ENCODE results near the gene MINDY4.

The MINDY4 gene

GRCh38 chr7:30874656-30875302 lies 103.6 kb downstream of the MINDY4 start:
- Histone ChIP-seq H3K9ac (ENCODE audit: low read length) (no peak overlapping the region), H2AFZ (ENCODE audit: insufficient read depth, low read length, poor library complexity) (no peak overlapping the region), H3K4me2 (ENCODE audit: low read length) (no peak overlapping the region), H4K8ac (ENCODE audit: low read depth, low read length) (no peak overlapping the region), H2AK5ac (ENCODE audit: low read length) (no peak overlapping the region), H3K4me1 (ENCODE audit: control insufficient read depth in 1 of 2, insufficient read depth in 2 of 2, low read length in 2 of 2) (peaks cover 16 to 19% of the 10 kb centered on the region in 2 experiments), H3K79me1 (ENCODE audit: low read length) (no peaks in the 10 kb centered on the region), H3K18ac (ENCODE audit: low read length) (no peak overlapping the region), H3K36me3 (ENCODE audit: control insufficient read depth in 1 of 2, insufficient read depth in 2 of 2, low read length in 2 of 2) (peaks cover 2 to 5% of the 10 kb centered on the region in 2 experiments), H3K79me2 (ENCODE audit: control insufficient read depth, insufficient read depth, low read length, poor library complexity) (no peaks in the 10 kb centered on the region), H3K4me3 (ENCODE audit: low read depth, low read length) (no peak overlapping the region), H4K12ac (ENCODE audit: low read depth, low read length) (no peak overlapping the region), H3K27ac (ENCODE audit: low read depth, low read length) (no peak overlapping the region), H4K91ac (ENCODE audit: low read depth, low read length) (no peak overlapping the region), H2BK120ac (ENCODE audit: insufficient read depth, low read length, poor library complexity) (no peak overlapping the region), H3K9me3 (ENCODE audit: insufficient read depth, low read depth, low read length) (peaks cover 2% of the 10 kb centered on the region), H3K23ac (ENCODE audit: low read length) (no peak overlapping the region), H3K27me3 (ENCODE audit: insufficient read depth, low read length) (no peaks in the 10 kb centered on the region), H3K14ac (ENCODE audit: low read length) (no peak overlapping the region), H2BK12ac (ENCODE audit: low read length) (no peak overlapping the region), H2BK5ac (ENCODE audit: low read depth, low read length, poor library complexity) (no peak overlapping the region), H3K4ac (ENCODE audit: low read depth, low read length) (no peak overlapping the region)
- DNase-seq, result no peak
- WGBS (ENCODE audit: extremely low coverage, insufficient coverage, insufficient read length), result no CpG with 5 or more reads among the region's 5 CpGs

- Histone ChIP-seq H3K9ac (ENCODE audit: low read length) (no peak overlapping the region), H3K18ac (ENCODE audit: low read length) (peak overlapping the region; percentile 44), H3K36me3 (ENCODE audit: control insufficient read depth in 1 of 2, insufficient read depth in 2 of 2, low read length in 2 of 2) (peaks cover 2 to 5% of the 10 kb centered on the region in 2 experiments), H3K23ac (ENCODE audit: low read length) (no peak overlapping the region), H2BK5ac (ENCODE audit: low read depth, low read length, poor library complexity) (peak overlapping the region; percentile 47), H2BK12ac (ENCODE audit: low read length) (no peak overlapping the region), H3K27ac (ENCODE audit: low read depth, low read length) (peak overlapping the region; percentile 37), H4K8ac (ENCODE audit: low read depth, low read length) (peak overlapping the region; percentile 20), H3K79me2 (ENCODE audit: control insufficient read depth, insufficient read depth, low read length, poor library complexity) (no peaks in the 10 kb centered on the region), H3K4me2 (ENCODE audit: low read length) (no peak overlapping the region), H3K14ac (ENCODE audit: low read length) (no peak overlapping the region), H2BK120ac (ENCODE audit: insufficient read depth, low read length, poor library complexity) (peak overlapping the region; percentile 12), H3K27me3 (ENCODE audit: insufficient read depth, low read length) (no peaks in the 10 kb centered on the region), H3K9me3 (ENCODE audit: insufficient read depth, low read depth, low read length) (peaks cover 2% of the 10 kb centered on the region), H3K4ac (ENCODE audit: low read depth, low read length) (no peak overlapping the region), H3K79me1 (ENCODE audit: low read length) (peaks cover 4% of the 10 kb centered on the region), H4K91ac (ENCODE audit: low read depth, low read length) (peak overlapping the region; percentile 74), H2AFZ (ENCODE audit: insufficient read depth, low read length, poor library complexity) (no peak overlapping the region), H2AK5ac (ENCODE audit: low read length) (no peak overlapping the region), H4K12ac (ENCODE audit: low read depth, low read length) (no peak overlapping the region), H3K4me1 (ENCODE audit: control insufficient read depth in 1 of 2, insufficient read depth in 2 of 2, low read length in 2 of 2) (peaks cover 30 to 33% of the 10 kb centered on the region in 2 experiments), H3K4me3 (ENCODE audit: low read depth, low read length) (no peak overlapping the region)
- WGBS (ENCODE audit: extremely low coverage, insufficient coverage, insufficient read length), result no CpG with 5 or more reads among the region's 9 CpGs
- peak; percentile 15 to 37 for DNase-seq
Observed at GRCh38 chr7:30877015-30877769, 106.0 kb downstream of the MINDY4 start.

GRCh38 chr7:30877993-30878392 lies 106.8 kb downstream of the MINDY4 start:
- H3K36me3 ChIP-seq (ENCODE audit: control insufficient read depth in 1 of 2, insufficient read depth in 2 of 2, low read length in 2 of 2), result peaks cover 2 to 4% of the 10 kb centered on the region in 2 experiments
- H2BK12ac ChIP-seq (ENCODE audit: low read length), result no peak overlapping the region
- H2AK5ac ChIP-seq (ENCODE audit: low read length), result no peak overlapping the region
- H4K12ac ChIP-seq (ENCODE audit: low read depth, low read length), result no peak overlapping the region
- no peak overlapping the region for H3K18ac ChIP-seq (ENCODE audit: low read length)
- H3K79me2 ChIP-seq (ENCODE audit: control insufficient read depth, insufficient read depth, low read length, poor library complexity), result no peaks in the 10 kb centered on the region
- H3K9me3 ChIP-seq (ENCODE audit: insufficient read depth, low read depth, low read length), result peaks cover 2% of the 10 kb centered on the region
- H3K4ac ChIP-seq (ENCODE audit: low read depth, low read length), result no peak overlapping the region
- peaks cover 4% of the 10 kb centered on the region for H3K79me1 ChIP-seq (ENCODE audit: low read length)
- H4K91ac ChIP-seq (ENCODE audit: low read depth, low read length), result peak overlapping the region; percentile 17
- H3K27me3 ChIP-seq (ENCODE audit: insufficient read depth, low read length), result no peaks in the 10 kb centered on the region
- no CpG with 5 or more reads among the region's 5 CpGs for WGBS (ENCODE audit: extremely low coverage, insufficient coverage, insufficient read length)
- no peak overlapping the region for H3K4me3 ChIP-seq (ENCODE audit: low read depth, low read length)
- no peak overlapping the region for H2BK120ac ChIP-seq (ENCODE audit: insufficient read depth, low read length, poor library complexity)
- no peak overlapping the region for H3K23ac ChIP-seq (ENCODE audit: low read length)
- no peak overlapping the region for H4K8ac ChIP-seq (ENCODE audit: low read depth, low read length)
- H3K14ac ChIP-seq (ENCODE audit: low read length), result no peak overlapping the region
- no peak overlapping the region for H3K27ac ChIP-seq (ENCODE audit: low read depth, low read length)
- no peak overlapping the region for H2AFZ ChIP-seq (ENCODE audit: insufficient read depth, low read length, poor library complexity)
- H2BK5ac ChIP-seq (ENCODE audit: low read depth, low read length, poor library complexity), result no peak overlapping the region
- H3K4me2 ChIP-seq (ENCODE audit: low read length), result no peak overlapping the region
- H3K9ac ChIP-seq (ENCODE audit: low read length), result no peak overlapping the region
- no peak for DNase-seq
- H3K4me1 ChIP-seq (ENCODE audit: control insufficient read depth in 1 of 2, insufficient read depth in 2 of 2, low read length in 2 of 2), result peaks cover 30 to 33% of the 10 kb centered on the region in 2 experiments

GRCh38 chr7:30879139-30880124 lies 108.2 kb downstream of the MINDY4 start:
- Histone ChIP-seq H3K79me2 (ENCODE audit: control insufficient read depth, insufficient read depth, low read length, poor library complexity) (no peaks in the 10 kb centered on the region), H4K91ac (ENCODE audit: low read depth, low read length) (peak overlapping the region; percentile 28), H3K4ac (ENCODE audit: low read depth, low read length) (no peak overlapping the region), H3K23ac (ENCODE audit: low read length) (no peak overlapping the region), H3K4me3 (ENCODE audit: low read depth, low read length) (no peak overlapping the region), H2BK5ac (ENCODE audit: low read depth, low read length, poor library complexity) (no peak overlapping the region), H2BK12ac (ENCODE audit: low read length) (no peak overlapping the region), H3K9ac (ENCODE audit: low read length) (no peak overlapping the region), H3K36me3 (ENCODE audit: control insufficient read depth in 1 of 2, insufficient read depth in 2 of 2, low read length in 2 of 2) (peaks cover 0 to 2% of the 10 kb centered on the region in 2 experiments), H3K4me2 (ENCODE audit: low read length) (no peak overlapping the region), H2BK120ac (ENCODE audit: insufficient read depth, low read length, poor library complexity) (no peak overlapping the region), H3K79me1 (ENCODE audit: low read length) (peaks cover 4% of the 10 kb centered on the region), H3K18ac (ENCODE audit: low read length) (no peak overlapping the region), H3K27ac (ENCODE audit: low read depth, low read length) (no peak overlapping the region), H3K9me3 (ENCODE audit: insufficient read depth, low read depth, low read length) (peaks cover 1% of the 10 kb centered on the region), H2AK5ac (ENCODE audit: low read length) (no peak overlapping the region), H4K12ac (ENCODE audit: low read depth, low read length) (no peak overlapping the region), H3K14ac (ENCODE audit: low read length) (no peak overlapping the region), H4K8ac (ENCODE audit: low read depth, low read length) (no peak overlapping the region), H3K27me3 (ENCODE audit: insufficient read depth, low read length) (no peaks in the 10 kb centered on the region), H3K4me1 (ENCODE audit: control insufficient read depth in 1 of 2, insufficient read depth in 2 of 2, low read length in 2 of 2) (peaks cover 30 to 33% of the 10 kb centered on the region in 2 experiments), H2AFZ (ENCODE audit: insufficient read depth, low read length, poor library complexity) (no peak overlapping the region)
- peak; percentile 38 to 47 for DNase-seq
- WGBS (ENCODE audit: extremely low coverage, insufficient coverage, insufficient read length), result no CpG with 5 or more reads among the region's 14 CpGs
